Endometrial microvascular endothelial cells (primary cell): ENCODE measurements around the gene MYH6. TPM values are rescaled to one million over a fixed set of nuclear protein-coding genes. Genes with fewer than 3 reads are reported as not detected.
"Not testable (repeated sequence)": the region's sequence is repeated elsewhere in the genome, so short reads cannot be mapped to it uniquely, and the experiment has no call there.

Experiments used
- in situ Hi-C: cut with HindIII; loops from 2 replicates; pipeline ENCODE4 v1.10.0; 2017; ENCODE audit warnings: low sequenced_read_pairs, low pct_unique_long_range_greater_than_20kb; ENCODE audit errors: inconsistent ontology term
- total RNA-seq: library from RNA; depleted of rRNA; stranded (reverse); fragments of >200 nt; gene quantifications from one replicate; pipeline ENCODE4 v1.2.3, GENCODE V29; 2015; ENCODE audit errors: inconsistent ontology term

Gene MYH6
- total RNA-seq, 1 donor from 2014 or later, result not detected

- in situ Hi-C loops, result no loop called here
Observed at GRCh38 chr14:23418021-23418420, 9.9 kb upstream of the MYH6 start.

- in situ Hi-C loops, result not testable (repeated sequence)
Observed at GRCh38 chr14:23417269-23417668, 9.2 kb upstream of the MYH6 start.

GRCh38 chr14:23416801-23417200 is 8.7 kb upstream of the MYH6 start:
- in situ Hi-C loops, result no loop called here

- in situ Hi-C loops, result no loop called here
Observed at GRCh38 chr14:23415821-23416778, 8.0 kb upstream of the MYH6 start.

GRCh38 chr14:23414906-23415820 is 7.1 kb upstream of the MYH6 start:
- in situ Hi-C loops, result no loop called here

GRCh38 chr14:23414254-23414653 is 6.2 kb upstream of the MYH6 start:
- in situ Hi-C loops, result no loop called here

DNA sequence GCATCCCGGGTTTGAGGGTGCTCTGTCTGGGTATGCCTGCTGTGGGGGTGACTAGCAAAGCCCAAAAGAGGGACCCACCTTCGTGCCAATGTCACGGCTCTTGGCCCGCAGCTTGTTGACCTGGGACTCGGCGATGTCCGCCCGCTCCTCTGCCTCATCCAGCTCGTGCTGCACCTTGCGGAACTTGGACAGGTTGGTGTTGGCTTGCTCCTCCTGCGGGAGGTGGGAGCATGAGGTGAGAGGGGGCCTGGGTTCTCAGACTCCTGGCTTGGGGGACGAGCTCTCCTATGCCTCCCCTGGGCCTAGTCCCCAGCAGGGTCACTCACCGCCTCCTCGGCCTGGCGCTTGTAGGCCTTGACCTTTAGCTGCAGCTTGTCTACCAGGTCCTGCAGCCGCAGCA is 5.6 kb upstream of the MYH6 start:
- in situ Hi-C loops, result no loop called here

- in situ Hi-C loops, result no loop called here
Observed at GRCh38 chr14:23411563-23412525, 3.8 kb upstream of the MYH6 start.

DNA sequence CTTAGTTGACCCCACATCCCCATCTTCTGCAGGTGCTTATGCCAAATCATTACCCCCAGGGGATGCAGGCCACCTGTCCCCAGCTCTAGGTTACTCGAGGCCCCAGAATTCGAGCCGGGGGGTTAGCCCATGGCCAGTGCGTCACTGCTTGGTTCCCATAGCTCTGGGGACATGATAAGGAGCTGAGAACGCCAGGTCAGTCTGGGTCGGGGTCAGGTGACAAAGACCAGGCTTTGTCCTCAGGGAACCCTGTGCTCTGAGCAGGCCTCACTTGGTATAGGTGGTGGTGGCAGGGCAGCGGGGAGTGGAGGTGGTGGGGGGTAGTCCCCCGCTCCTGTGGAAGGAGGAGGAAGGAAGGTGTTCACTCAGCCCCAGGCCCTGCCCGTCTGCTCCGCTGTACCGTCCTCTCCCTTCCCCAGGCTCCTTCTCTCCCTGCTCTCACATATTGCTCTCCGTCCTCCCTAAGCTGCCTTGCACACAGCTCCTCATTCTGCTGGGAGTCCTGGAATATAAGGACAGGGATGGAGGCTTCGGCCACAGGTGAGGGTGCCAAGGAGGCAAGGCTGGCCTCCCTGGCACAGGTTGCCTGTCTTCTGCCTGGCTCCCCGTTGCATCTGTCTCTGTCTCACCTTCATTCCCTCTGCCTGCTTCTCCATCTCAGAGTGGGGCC is 2.0 kb upstream of the MYH6 start:
- in situ Hi-C loops, result no loop called here

- in situ Hi-C loops, result no loop called here
Observed at GRCh38 chr14:23409475-23409874, 1.4 kb upstream of the MYH6 start.

DNA sequence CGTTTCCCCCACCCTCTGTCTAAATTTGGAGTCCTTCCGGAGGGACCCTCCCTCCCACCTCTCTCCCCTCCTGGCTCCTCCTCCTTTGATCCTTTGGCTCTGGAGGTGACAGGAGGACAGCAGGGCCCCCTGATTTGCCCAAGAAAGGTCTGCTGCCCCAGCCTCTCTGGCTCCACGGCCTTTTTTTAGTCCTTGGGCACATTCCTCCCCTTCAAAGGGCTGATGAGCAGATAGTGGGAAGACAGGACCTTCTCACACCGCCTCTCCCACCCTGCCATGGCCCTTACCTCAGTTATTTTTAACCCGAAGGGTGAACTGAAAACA is 196 bp upstream of the MYH6 start:
- in situ Hi-C loops, result no loop called here

- in situ Hi-C loops, result no loop called here
Observed at GRCh38 chr14:23406725-23407355, 1.2 kb downstream of the MYH6 start.

DNA sequence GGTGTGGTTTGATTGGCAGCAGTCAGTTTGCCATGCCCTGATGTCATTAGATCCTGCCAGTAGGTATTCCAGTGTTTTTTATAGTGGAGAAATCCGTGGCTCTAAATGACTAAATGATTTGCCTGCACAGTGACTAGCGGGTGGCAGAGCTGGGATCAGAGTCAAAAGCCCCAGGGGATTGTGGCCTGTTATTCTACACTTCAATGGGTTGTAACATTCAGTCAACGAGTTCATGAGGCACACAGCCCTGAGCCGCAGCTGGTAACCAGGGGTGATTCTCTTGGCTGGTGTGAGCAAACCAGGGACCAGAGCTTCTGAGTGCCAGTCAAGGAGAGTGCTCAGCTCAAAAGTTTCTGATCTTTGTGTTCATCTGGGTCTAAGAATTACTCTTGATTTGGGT is 1.8 kb downstream of the MYH6 start:
- in situ Hi-C loops, result no loop called here

DNA sequence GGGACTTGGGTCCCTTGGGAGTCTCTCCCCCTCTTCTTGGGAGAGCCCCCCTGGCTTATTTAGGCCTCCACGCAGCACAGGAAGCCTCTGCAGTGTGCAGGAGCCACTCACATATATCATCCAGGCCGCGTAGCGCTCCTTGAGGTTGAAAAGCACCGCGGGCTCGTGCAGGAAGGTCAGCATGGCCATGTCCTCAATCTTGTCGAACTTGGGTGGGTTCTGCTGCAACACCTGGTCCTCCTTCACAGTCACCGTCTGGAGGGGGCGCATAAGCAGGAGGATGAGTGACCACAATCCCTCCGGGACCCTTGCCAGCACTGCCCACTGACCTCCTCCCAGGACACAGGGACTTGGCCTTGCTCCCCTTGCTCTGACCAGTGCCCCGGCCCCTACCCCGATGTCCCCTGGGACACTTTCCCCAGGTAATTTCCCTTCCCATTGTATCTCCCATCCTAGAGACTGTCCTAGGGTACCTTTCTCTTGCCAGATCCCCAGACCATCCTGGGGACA is 2.5 kb downstream of the MYH6 start:
- in situ Hi-C loops, result no loop called here

DNA sequence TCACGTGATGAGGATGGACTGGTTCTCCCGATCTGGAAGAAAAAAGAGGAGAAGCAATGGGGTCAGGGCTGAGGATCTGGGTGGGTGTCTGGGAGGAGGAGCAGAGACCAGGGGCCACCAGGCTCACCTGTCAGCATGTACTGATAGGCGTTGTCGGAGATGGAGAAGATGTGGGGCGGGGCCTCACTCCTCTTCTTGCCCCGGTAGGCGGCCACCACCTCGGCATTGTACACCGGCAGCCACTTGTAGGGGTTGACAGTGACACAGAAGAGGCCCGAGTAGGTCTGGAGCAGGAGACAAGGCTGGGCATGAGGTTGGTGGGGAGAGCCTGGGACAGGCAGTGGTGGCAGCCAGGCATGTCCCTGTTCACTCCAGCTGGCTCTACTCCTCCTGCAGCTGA is 3.0 kb downstream of the MYH6 start:
- in situ Hi-C loops, result no loop called here

DNA sequence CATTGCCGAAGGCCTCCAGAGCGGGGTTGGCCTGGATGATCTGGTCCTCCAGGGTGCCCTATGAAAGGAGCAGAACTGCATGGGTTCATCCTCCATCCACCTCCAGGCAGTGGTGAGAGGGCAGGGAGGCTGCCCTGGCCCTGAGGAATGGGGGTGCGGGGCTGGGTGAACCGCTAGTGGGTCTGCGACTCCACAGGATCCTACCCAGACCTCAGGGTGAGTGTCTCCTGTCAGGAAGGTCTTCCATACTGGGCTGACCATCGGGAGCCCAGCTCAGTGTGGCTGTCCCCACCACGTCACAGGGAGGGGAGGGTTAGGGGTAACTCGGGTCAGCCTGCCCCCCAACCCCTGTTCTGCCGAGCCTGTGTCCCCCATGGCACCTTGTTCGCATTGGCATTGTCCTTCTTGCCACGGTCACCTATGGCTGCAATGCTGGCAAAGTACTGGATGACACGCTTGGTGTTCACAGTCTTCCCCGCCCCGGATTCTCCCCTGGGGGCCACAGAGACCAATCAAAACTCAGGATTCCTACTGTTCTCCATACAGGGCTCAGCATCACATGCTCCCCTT is 3.7 kb downstream of the MYH6 start:
- in situ Hi-C loops, result no loop called here

DNA sequence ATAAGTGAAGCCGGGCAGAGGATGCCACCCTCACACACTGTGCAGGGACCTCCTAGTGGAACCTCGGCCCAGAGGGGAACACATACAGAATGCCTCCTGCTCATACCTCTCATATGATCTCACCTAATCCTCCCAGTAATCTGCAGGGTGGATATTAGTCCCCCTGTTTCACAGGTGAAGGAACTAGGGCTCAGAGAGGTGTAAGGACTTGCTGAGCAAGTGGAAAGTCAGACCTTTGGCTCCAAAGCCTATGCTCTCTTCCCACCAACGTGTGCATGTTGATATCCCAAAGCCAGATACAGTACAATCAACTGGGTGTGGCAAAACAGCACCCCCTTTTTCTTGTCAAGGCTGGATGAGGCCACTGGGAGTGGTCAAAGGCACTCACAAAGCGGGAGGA is 4.2 kb downstream of the MYH6 start:
- in situ Hi-C loops, result no loop called here

GRCh38 chr14:23403139-23403438 is 5.0 kb downstream of the MYH6 start:
- in situ Hi-C loops, result no loop called here
